HG02763 (cell line): ENCODE measurements around the gene MOB2.
"Not testable (repeated sequence)": the region's sequence is repeated elsewhere in the genome, so short reads cannot be mapped to it uniquely, and the experiment has no call there.

Experiments
- ATAC-seq: cut with Tn5 transposase; IDR thresholded peaks from one replicate; pipeline ENCODE4 v1.9.1; 2021; ENCODE audit warnings: mild to moderate bottlenecking, moderate library complexity; ENCODE audit not compliant: unreplicated experiment

Gene MOB2

GRCh38 chr11:1445741-1446445, 40.7 kb downstream of the MOB2 start:
- no peak for ATAC-seq

DNA sequence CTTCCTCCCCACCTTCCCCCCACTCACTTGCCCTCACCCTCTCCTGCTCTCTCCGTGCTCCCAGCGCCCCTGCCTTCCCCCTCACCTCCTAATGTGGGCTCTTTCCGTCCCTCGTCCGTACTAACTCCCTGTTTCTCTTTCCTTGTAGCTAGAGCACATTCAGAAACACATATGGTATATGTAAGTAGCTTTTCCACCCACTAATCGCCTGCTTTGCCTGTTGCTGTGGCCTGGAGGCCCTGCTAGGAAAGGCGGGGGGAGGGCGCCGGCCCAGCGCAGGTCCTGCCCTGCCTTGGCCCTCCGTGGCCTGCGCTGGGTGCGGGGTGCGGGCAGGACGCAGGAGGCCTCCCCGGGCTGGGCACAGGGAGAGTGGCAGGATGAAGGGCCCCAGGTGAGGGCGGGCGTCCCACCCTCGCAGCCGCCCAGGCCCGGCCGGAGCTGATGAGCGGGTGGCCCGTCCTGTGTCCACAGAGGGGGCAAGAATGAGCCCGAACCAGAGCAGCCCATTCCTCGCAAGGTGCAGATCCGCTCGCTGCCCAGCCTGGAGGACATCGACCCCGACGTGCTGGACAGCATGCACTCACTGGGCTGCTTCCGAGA, 41.7 kb downstream of the MOB2 start:
- ATAC-seq: no peak

- ATAC-seq: no peak
These were observed 42.3 kb downstream of the MOB2 start for GRCh38 chr11:1444321-1444720.

GRCh38 chr11:1443737-1444136, 42.8 kb downstream of the MOB2 start:
- ATAC-seq: no peak

- ATAC-seq: no peak
These were observed 43.7 kb downstream of the MOB2 start for GRCh38 chr11:1442807-1443366.

DNA sequence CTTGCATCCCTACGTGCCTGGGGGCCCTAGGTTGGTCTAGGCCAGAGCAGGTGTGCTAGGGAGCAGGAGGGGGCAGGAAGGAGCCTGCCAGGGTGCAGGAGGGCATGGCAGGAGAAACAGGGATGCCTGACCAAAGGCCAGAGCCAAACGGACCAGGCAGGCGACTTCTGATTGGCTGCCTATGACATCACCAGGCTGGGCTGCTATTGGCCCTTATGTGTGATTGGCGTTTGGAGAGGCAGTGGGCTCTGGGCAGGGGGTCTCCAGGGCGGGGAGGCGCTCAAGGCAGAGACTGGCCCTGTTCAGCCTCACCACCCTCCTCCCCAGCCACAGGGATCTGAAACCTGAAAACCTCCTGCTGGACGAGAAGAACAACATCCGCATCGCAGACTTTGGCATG, 44.4 kb downstream of the MOB2 start:
- ATAC-seq: no peak

GRCh38 chr11:1440496-1440895, 46.1 kb downstream of the MOB2 start:
- ATAC-seq: no peak

- no peak for ATAC-seq
These were observed 46.5 kb downstream of the MOB2 start for GRCh38 chr11:1440066-1440465.

GRCh38 chr11:1439341-1439740, 47.2 kb downstream of the MOB2 start:
- ATAC-seq: no peak

- no peak for ATAC-seq
These were observed 47.6 kb downstream of the MOB2 start for GRCh38 chr11:1438967-1439330.

- ATAC-seq: no peak
These were observed 48.2 kb downstream of the MOB2 start for GRCh38 chr11:1438261-1438966.

DNA sequence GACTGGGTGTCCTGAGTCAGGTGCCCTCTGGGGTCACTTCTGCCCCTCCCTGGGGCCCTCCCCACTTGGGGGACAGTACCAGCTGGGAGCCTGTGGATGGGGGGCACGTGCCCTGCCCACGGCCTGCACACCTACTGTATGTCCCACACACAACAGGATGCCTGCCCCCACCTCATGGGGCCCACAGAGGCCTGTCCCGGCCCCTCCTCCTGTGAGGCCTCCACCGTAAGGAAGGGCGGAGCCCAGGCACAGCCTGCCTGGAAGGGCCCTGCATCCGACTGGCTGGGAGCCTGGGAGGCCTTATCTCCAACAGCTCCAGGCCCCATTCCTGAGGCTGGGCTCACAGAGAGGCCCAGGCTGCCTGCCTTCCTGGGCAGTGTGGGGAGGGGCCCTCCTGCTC, 49.1 kb downstream of the MOB2 start:
- no peak for ATAC-seq

DNA sequence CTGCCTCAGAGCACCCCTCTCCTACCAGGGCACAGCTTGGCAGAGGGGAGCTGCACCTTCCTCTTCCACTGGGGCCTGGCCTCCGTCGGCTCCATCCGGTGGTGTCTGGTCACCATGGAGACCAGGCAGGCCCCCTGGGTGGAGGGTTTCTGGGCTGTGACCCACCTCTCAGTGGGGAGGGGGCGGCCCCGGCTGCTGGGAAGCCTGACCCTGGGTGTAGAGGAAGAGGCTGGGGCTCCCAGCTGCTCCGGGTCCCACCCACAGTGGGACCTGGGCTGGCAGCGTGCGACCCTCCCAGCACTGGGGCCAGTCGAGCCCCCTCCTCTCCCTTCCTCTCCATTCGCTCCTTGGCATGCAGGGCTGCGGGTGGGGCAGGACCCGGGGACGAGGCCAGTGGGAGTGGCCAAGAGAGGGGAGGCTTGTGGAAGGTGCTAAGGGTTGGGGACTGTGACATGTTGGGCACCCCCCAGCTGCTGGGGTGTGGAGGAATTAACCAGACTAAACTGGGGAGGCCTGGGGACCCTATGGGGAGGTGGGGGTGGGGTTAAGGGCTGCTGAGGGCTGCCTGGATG, 50.0 kb downstream of the MOB2 start:
- no peak for ATAC-seq

GRCh38 chr11:1435820-1436467, 50.6 kb downstream of the MOB2 start:
- ATAC-seq: no peak

GRCh38 chr11:1435479-1435819, 51.1 kb downstream of the MOB2 start:
- not testable (repeated sequence) for ATAC-seq

DNA sequence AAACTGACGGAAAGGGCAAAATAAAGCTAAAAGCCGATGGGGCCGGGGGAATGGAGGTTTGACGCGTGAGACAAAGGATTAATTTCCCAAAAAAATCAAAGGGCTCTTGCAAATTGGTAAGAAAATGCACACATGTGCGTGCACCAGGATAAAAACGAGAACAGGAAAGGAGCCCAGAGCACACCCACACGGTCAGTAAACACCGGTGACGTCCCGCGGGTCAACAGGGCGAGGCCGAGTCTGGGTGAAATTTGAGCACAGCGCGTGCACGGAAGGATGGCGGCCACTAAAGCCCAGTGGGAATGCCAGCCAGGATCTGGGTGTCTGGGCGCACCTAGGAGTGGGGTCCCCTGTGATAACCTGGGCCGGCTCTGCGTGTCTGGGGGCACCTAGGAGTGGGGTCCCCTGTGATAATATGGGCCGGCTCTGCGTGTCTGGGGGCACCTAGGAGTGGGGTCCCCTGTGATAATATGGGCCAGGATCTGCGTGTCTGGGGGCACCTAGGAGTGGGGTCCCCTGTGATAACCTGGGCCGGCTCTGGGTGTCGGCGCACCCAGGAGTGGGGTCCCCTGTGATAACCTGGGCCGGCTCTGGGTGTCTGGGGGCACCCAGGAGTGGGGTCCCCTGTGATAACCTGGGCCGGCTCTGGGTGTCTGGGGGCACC, 52.5 kb downstream of the MOB2 start:
- no peak for ATAC-seq

GRCh38 chr11:1433568-1433967, 53.0 kb downstream of the MOB2 start:
- no peak for ATAC-seq

DNA sequence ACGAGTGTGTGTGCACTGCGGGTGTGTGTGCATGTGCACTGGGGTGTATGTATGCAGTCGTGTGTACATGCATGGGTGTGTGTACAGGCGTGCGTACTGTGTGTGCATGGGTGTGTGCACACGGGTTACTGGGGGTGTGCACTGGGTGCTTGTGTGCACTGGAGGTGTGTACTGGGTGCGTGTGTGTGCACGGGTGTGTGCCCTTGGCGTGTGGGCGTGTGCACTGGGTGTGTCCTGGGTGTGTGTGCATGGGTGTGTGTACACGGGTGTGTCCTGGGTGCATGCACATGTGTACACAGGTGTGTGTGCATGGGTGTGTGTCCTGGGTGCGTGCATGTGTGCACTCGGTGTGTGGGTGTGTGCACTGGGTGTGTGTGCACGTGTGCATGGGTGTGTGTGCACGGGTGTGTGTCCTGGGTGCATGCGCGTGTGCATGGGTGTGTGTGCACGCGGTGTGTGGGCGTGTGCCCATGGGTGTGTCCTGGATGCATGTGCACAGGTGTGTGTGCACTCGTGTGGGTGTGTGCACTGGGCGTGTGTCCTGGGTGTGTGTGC, 57.7 kb downstream of the MOB2 start:
- no peak for ATAC-seq

DNA sequence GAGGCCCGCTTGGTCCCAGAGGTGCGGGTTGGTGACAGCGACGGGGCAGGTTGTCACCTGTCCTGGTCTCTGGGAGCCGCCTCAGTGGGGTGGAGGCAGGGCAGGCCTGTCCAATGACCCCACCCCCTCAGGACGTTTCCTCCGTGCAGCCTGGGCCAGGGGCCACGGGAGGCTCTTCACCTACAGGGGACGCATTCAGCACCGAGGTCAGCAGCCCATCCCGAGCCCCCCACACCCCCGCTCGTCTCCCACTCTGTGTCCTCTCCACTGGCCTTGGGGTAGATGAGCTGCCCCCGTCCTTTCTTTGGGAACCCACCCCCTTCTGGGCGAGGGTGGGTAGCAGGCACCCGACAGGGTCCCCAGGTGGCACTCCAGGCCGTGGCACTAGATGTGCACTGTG, 61.1 kb downstream of the MOB2 start:
- no peak for ATAC-seq

GRCh38 chr11:1425006-1425405, 61.6 kb downstream of the MOB2 start:
- no peak for ATAC-seq
